Testis (tissue), 3 donors: ENCODE data around the gene CORIN. TPM values are rescaled to one million over a fixed set of nuclear protein-coding genes. Genes with fewer than 3 reads are reported as not detected.

Source experiments
- DNase-seq: peaks from one replicate; pipeline ENCODE4 v3.0.0-alpha.2; 2019
- H3K27ac ChIP-seq, 2 donors: fragments of 200-600 bp; sonication (generic); one replicate each; pipeline ENCODE4 v1.5.1; 2019
- H3K27me3 ChIP-seq: fragments of 200-600 bp; sonication (generic); one replicate; pipeline ENCODE4 v1.5.1; 2019
- H3K36me3 ChIP-seq: fragments of 200-600 bp; sonication (generic); one replicate; pipeline ENCODE4 v1.5.1; 2017; ENCODE audit warnings: low read depth; ENCODE audit errors: missing control alignments
- H3K4me1 ChIP-seq: fragments of 200-600 bp; sonication (generic); one replicate; pipeline ENCODE4 v1.5.1; 2019
- H3K4me3 ChIP-seq, 2 donors: fragments of 200-600 bp; sonication (generic); one replicate each; pipeline ENCODE4 v1.5.1; 2017 to 2019
- H3K9me3 ChIP-seq: fragments of 200-600 bp; sonication (generic); one replicate; pipeline ENCODE4 v1.5.1; 2017
- CTCF ChIP-seq, 3 experiments: fragments of 450-650 bp in 2 of 3; fragments of 200-600 bp in 1 of 3; sonication (generic) in 1 of 3; IDR thresholded peaks; one replicate each; pipeline ENCODE4 v1.5.1; 2016 to 2019; ENCODE audit warnings: antibody characterized with exemption in 3 of 3, mild to moderate bottlenecking in 2 of 3, moderate library complexity in 1 of 3
- POLR2A ChIP-seq: fragments of 450-650 bp; IDR thresholded peaks from one replicate; pipeline ENCODE4 v1.6.1; 2017; ENCODE audit warnings: antibody characterized with exemption, mild to moderate bottlenecking, moderate library complexity
- WGBS, 2 donors: methylation state at CpG; one replicate each; pipeline ENCODE4 v1.1.5; 2018; 5-methylcytosine and 5-hydroxymethylcytosine counted together
- intact Hi-C: fragments of 100-400 bp; cut with DNase I; formaldehyde crosslinking; loops from one replicate; pipeline ENCODE4 v1.15.1; 2023; ENCODE audit warnings: low total_unique reads
- polyA plus RNA-seq: library from polyadenylated mRNA; stranded (reverse); fragments of 350-450 nt; fragmentation: Illumina TruSeq; extraction: RNeasy Lipid Tissue Mini Kit (QIAGEN cat#74804); gene quantifications from one replicate; pipeline ENCODE4 v1.2.3, GENCODE V29; 2014; ENCODE audit warnings: low read depth, low replicate concordance; ENCODE audit not compliant: insufficient read depth
- total RNA-seq, 2 donors: library from RNA; depleted of rRNA; stranded (reverse); fragments of >200 nt; gene quantifications; one replicate each; pipeline ENCODE4 v1.2.3, GENCODE V29; 2016

The CORIN gene
- total and polyA plus RNA-seq, 3 donors from 2014 or later, result 4.6 to 6.1 (median 4.7) TPM

GRCh38 chr4:47856713-47857112 is 18.8 kb upstream of the CORIN start:
- no peak overlapping the region for H3K4me3 ChIP-seq
- H3K36me3 ChIP-seq, result no peaks in the 10 kb centered on the region
- H3K9me3 ChIP-seq, result no peaks in the 10 kb centered on the region
- no peaks in the 10 kb centered on the region for H3K4me1 ChIP-seq
- H3K27ac ChIP-seq, result no peak overlapping the region
- intact Hi-C loops, result no loop called here
- H3K27me3 ChIP-seq, result no peaks in the 10 kb centered on the region
- TF ChIP-seq POLR2A (no peak), CTCF (IDR thresholded peaks at IDR 0.05) (no peak)
- 92 to 97% methylated on average over 1 of the region's 1 CpG for WGBS, 2 donors
- no peak for DNase-seq

GRCh38 chr4:47855350-47855749 is 17.5 kb upstream of the CORIN start:
- peak overlapping the region in 1 of 2 donors; percentile 7 for H3K27ac ChIP-seq
- no peaks in the 10 kb centered on the region for H3K4me1 ChIP-seq
- WGBS, 2 donors, result 90 to 98% methylated on average over 2 of the region's 2 CpGs
- no peak overlapping the region for H3K4me3 ChIP-seq
- intact Hi-C loops, result no loop called here
- no peaks in the 10 kb centered on the region for H3K9me3 ChIP-seq
- TF ChIP-seq CTCF (IDR thresholded peaks at IDR 0.05), result no peak
- TF ChIP-seq POLR2A, result no peak
- no peaks in the 10 kb centered on the region for H3K27me3 ChIP-seq
- no peaks in the 10 kb centered on the region for H3K36me3 ChIP-seq
- DNase-seq, result no peak

GRCh38 chr4:47852136-47852535 is 14.3 kb upstream of the CORIN start:
- no peaks in the 10 kb centered on the region for H3K9me3 ChIP-seq
- intact Hi-C loops, result no loop called here
- TF ChIP-seq POLR2A, result no peak
- TF ChIP-seq CTCF (IDR thresholded peaks at IDR 0.05), result no peak
- 40 to 56% methylated on average over 1 of the region's 1 CpG for WGBS, 2 donors
- peak; percentile 22 for DNase-seq
- no peak overlapping the region for H3K4me3 ChIP-seq
- no peaks in the 10 kb centered on the region for H3K4me1 ChIP-seq
- no peaks in the 10 kb centered on the region for H3K36me3 ChIP-seq
- peak overlapping the region in 1 of 2 donors; percentile 22 for H3K27ac ChIP-seq
- no peaks in the 10 kb centered on the region for H3K27me3 ChIP-seq

GRCh38 chr4:47849466-47849865 is 11.6 kb upstream of the CORIN start:
- intact Hi-C loops, result no loop called here

More at GRCh38 chr4:47849466-47849865, 11.6 kb upstream of the CORIN start:
- no peak for DNase-seq
- TF ChIP-seq CTCF (IDR thresholded peaks at IDR 0.05), result no peak
- TF ChIP-seq POLR2A, result no peak
- Histone ChIP-seq H3K4me3 (no peak overlapping the region), H3K27ac (no peak overlapping the region), H3K4me1 (no peaks in the 10 kb centered on the region), H3K27me3 (no peaks in the 10 kb centered on the region), H3K9me3 (no peaks in the 10 kb centered on the region), H3K36me3 (no peaks in the 10 kb centered on the region)
- 63 to 67% methylated on average over 1 of the region's 1 CpG for WGBS, 2 donors
